A204.1 (cell line): ENCODE results near the gene TMEM215.
"Not testable (repeated sequence)": the region's sequence is repeated elsewhere in the genome, so short reads cannot be mapped to it uniquely, and the experiment has no call there.

Experiments
- FAIRE-seq: peaks from 2 replicates; lab custom pipeline; 2012; peaks lifted over from hg19 to GRCh38; lab: Jason Lieb, UNC

TMEM215 gene

GRCh38 chr9:32783168-32783891 is at the start of gene TMEM215:
TSS of gene TMEM215 (plus strand) at chr9:32783540. CDS start at chr9:32784184, 644 bp downstream.
- no peak for FAIRE-seq

- no peak for FAIRE-seq
These were observed 47.9 kb upstream of the TMEM215 start for GRCh38 chr9:32735476-32735875.

GRCh38 chr9:32737378-32737777 is 46.0 kb upstream of the TMEM215 start:
- no peak for FAIRE-seq

GRCh38 chr9:32738501-32739172 is 44.7 kb upstream of the TMEM215 start:
- no peak for FAIRE-seq

- no peak for FAIRE-seq
These were observed 41.6 kb upstream of the TMEM215 start for GRCh38 chr9:32741706-32742105.

GRCh38 chr9:32742296-32742695 is 41.0 kb upstream of the TMEM215 start:
- no peak for FAIRE-seq

GRCh38 chr9:32748013-32748412 is 35.3 kb upstream of the TMEM215 start:
- FAIRE-seq: no peak

- FAIRE-seq: no peak
These were observed 27.6 kb upstream of the TMEM215 start for GRCh38 chr9:32755730-32756129.

GRCh38 chr9:32764139-32764538 is 19.2 kb upstream of the TMEM215 start:
- FAIRE-seq: no peak

GRCh38 chr9:32775283-32775682 is 8.1 kb upstream of the TMEM215 start:
- FAIRE-seq: no peak

- FAIRE-seq: no peak
These were observed 7.1 kb upstream of the TMEM215 start for GRCh38 chr9:32776201-32776600.

GRCh38 chr9:32782476-32783167 is 718 bp upstream of the TMEM215 start:
- FAIRE-seq: no peak

- no peak for FAIRE-seq
These were observed 4.5 kb downstream of the TMEM215 start for GRCh38 chr9:32787816-32788215.

- not testable (repeated sequence) for FAIRE-seq
These were observed 12.7 kb downstream of the TMEM215 start for GRCh38 chr9:32796015-32796414.

GRCh38 chr9:32801530-32801929 is 18.2 kb downstream of the TMEM215 start:
- no peak for FAIRE-seq

- FAIRE-seq: no peak
These were observed 23.9 kb downstream of the TMEM215 start for GRCh38 chr9:32807217-32807616.

- no peak for FAIRE-seq
These were observed 27.9 kb downstream of the TMEM215 start for GRCh38 chr9:32811246-32811645.

GRCh38 chr9:32820322-32820721 is 37.0 kb downstream of the TMEM215 start:
- FAIRE-seq: no peak

- no peak for FAIRE-seq
These were observed 39.8 kb downstream of the TMEM215 start for GRCh38 chr9:32823101-32823500.

GRCh38 chr9:32823551-32823950 is 40.2 kb downstream of the TMEM215 start:
- no peak for FAIRE-seq

- FAIRE-seq: no peak
These were observed 41.9 kb downstream of the TMEM215 start for GRCh38 chr9:32825203-32825602.

GRCh38 chr9:32828861-32829260 is 45.5 kb downstream of the TMEM215 start:
- FAIRE-seq: no peak

- no peak for FAIRE-seq
These were observed 49.0 kb downstream of the TMEM215 start for GRCh38 chr9:32832346-32832745.
